Loucy (cell line): ENCODE data around the gene ACADVL.

Experiments
- H2AFZ ChIP-seq: fragments of 200-600 bp; sonication (generic); 2 replicates; pipeline ENCODE4 v1.6.0; 2016; ENCODE audit warnings: antibody characterized with exemption, mild to moderate bottlenecking, low read length, moderate library complexity
- H3F3A ChIP-seq: fragments of 200-600 bp; 2 replicates; pipeline ENCODE4 v1.6.0; 2016; ENCODE audit warnings: antibody characterized with exemption, low read depth, mild to moderate bottlenecking
- H3K27me3 ChIP-seq: fragments of 200-600 bp; sonication (generic); 2 replicates; pipeline ENCODE4 v1.6.1; 2014; ENCODE audit warnings: low read length, mild to moderate bottlenecking; ENCODE audit not compliant: insufficient read depth, poor library complexity, severe bottlenecking
- H3K36me3 ChIP-seq: fragments of 200-600 bp; sonication (generic); 2 replicates; pipeline ENCODE4 v1.6.1; 2016; ENCODE audit warnings: low read length; ENCODE audit not compliant: insufficient read depth
- H3K4me1 ChIP-seq: fragments of 200-600 bp; sonication (generic); 2 replicates; pipeline ENCODE4 v1.5.1; 2014; ENCODE audit warnings: low read length, mild to moderate bottlenecking; ENCODE audit not compliant: insufficient read depth, poor library complexity, severe bottlenecking
- H3K4me2 ChIP-seq: fragments of 200-600 bp; sonication (generic); 2 replicates; pipeline ENCODE4 v1.6.0; 2014; ENCODE audit warnings: antibody characterized with exemption, low read length, low read depth, mild to moderate bottlenecking; ENCODE audit not compliant: poor library complexity, severe bottlenecking
- H3K4me3 ChIP-seq: fragments of 200-600 bp; sonication (generic); 2 replicates; pipeline ENCODE4 v1.5.1; 2014; ENCODE audit warnings: low read length, mild to moderate bottlenecking, mixed read lengths; ENCODE audit not compliant: poor library complexity, severe bottlenecking
- H3K79me2 ChIP-seq: fragments of 200-600 bp; sonication (generic); 2 replicates; pipeline ENCODE4 v1.6.1; 2014; ENCODE audit warnings: low read length; ENCODE audit not compliant: insufficient read depth
- H3K9ac ChIP-seq: fragments of 200-600 bp; sonication (generic); 2 replicates; pipeline ENCODE4 v1.6.0; 2014; ENCODE audit warnings: mild to moderate bottlenecking, low read depth, low read length, moderate library complexity; ENCODE audit not compliant: poor library complexity, severe bottlenecking
- H3K9me2 ChIP-seq: fragments of 200-600 bp; sonication (generic); replicated peaks from 2 replicates; pipeline ENCODE4 v1.6.1; 2016; ENCODE audit warnings: low read depth, low read length, mixed read lengths
- H3K9me3 ChIP-seq: fragments of 200-600 bp; sonication (generic); 2 replicates; pipeline ENCODE4 v1.6.1; 2014; ENCODE audit warnings: mild to moderate bottlenecking, antibody characterized with exemption, low read length, low read depth; ENCODE audit not compliant: insufficient read depth
- H4K20me1 ChIP-seq: fragments of 200-600 bp; sonication (generic); 2 replicates; pipeline ENCODE4 v1.6.0; 2014; ENCODE audit warnings: antibody characterized with exemption, low read length, mild to moderate bottlenecking; ENCODE audit not compliant: insufficient read depth, poor library complexity, severe bottlenecking
- EZH2phosphoT487 ChIP-seq: fragments of 200-600 bp; IDR thresholded peaks from 2 replicates; pipeline ENCODE4 v1.6.1; 2018; ENCODE audit warnings: antibody characterized with exemption, mild to moderate bottlenecking, moderate library complexity, borderline replicate concordance
- TF ChIP-seq, protein P1 (sequence below): fragments of 200-600 bp; sonication (generic); conservative IDR thresholded peaks from 2 replicates; pipeline ENCODE4 v1.5.1; 2014; ENCODE audit warnings: mild to moderate bottlenecking, antibody characterized with exemption, low read length

The ACADVL gene

DNA sequence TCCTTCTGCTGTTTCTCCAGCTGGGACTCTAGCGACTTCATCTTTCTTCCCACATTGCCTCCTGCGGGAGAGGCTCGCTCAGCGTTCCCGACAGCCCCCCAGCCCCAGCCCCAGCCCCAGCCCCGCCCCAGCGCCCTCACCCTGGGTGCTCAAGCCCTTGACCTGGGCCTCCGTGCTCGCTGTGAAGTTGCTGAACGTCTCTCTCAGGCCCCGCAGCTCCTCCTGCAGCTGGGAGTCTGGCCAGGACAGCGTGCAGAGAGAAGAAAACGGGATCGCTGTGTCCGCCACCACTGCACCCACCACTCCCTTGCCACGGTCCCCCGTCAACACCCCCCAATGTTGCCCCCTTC, 42.9 kb upstream of the ACADVL start:
- peaks cover 12% of the 10 kb centered on the region for H3K4me1 ChIP-seq

GRCh38 chr17:7177191-7177953, 42.4 kb upstream of the ACADVL start:
- Histone ChIP-seq H3K9me3 (no peaks in the 10 kb centered on the region), H3K9ac (peak overlapping the region; percentile 67), H2AFZ (peak overlapping the region; percentile 96), H3K9me2 (no peaks in the 10 kb centered on the region), H3K4me3 (peak overlapping the region; percentile 78), H3K79me2 (no peaks in the 10 kb centered on the region), H4K20me1 (no peaks in the 10 kb centered on the region), H3F3A (no peaks in the 10 kb centered on the region), H3K4me1 (peaks cover 12% of the 10 kb centered on the region), H3K36me3 (no peaks in the 10 kb centered on the region), H3K27me3 (no peaks in the 10 kb centered on the region), H3K4me2 (peak overlapping the region; percentile 95)
- TF ChIP-seq, protein P1, sequence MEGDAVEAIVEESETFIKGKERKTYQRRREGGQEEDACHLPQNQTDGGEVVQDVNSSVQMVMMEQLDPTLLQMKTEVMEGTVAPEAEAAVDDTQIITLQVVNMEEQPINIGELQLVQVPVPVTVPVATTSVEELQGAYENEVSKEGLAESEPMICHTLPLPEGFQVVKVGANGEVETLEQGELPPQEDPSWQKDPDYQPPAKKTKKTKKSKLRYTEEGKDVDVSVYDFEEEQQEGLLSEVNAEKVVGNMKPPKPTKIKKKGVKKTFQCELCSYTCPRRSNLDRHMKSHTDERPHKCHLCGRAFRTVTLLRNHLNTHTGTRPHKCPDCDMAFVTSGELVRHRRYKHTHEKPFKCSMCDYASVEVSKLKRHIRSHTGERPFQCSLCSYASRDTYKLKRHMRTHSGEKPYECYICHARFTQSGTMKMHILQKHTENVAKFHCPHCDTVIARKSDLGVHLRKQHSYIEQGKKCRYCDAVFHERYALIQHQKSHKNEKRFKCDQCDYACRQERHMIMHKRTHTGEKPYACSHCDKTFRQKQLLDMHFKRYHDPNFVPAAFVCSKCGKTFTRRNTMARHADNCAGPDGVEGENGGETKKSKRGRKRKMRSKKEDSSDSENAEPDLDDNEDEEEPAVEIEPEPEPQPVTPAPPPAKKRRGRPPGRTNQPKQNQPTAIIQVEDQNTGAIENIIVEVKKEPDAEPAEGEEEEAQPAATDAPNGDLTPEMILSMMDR, result peak; percentile 80
- no peak for TF ChIP-seq EZH2phosphoT487

More for the DNA sequence above, 42.9 kb upstream of the ACADVL start:
- H3K27me3 ChIP-seq, result no peaks in the 10 kb centered on the region
- no peaks in the 10 kb centered on the region for H4K20me1 ChIP-seq
- H3K9me2 ChIP-seq, result no peaks in the 10 kb centered on the region
- TF ChIP-seq, protein P1, result no peak
- no peak for TF ChIP-seq EZH2phosphoT487
- H3K4me3 ChIP-seq, result no peak overlapping the region
- H3K9me3 ChIP-seq, result no peaks in the 10 kb centered on the region
- H3F3A ChIP-seq, result no peaks in the 10 kb centered on the region
- no peaks in the 10 kb centered on the region for H3K36me3 ChIP-seq
- no peaks in the 10 kb centered on the region for H3K79me2 ChIP-seq
- peak overlapping the region; percentile 96 for H2AFZ ChIP-seq
- H3K4me2 ChIP-seq, result peak overlapping the region; percentile 95
- H3K9ac ChIP-seq, result no peak overlapping the region

GRCh38 chr17:7177954-7178477, 41.7 kb upstream of the ACADVL start:
- H3K4me3 ChIP-seq, result peak overlapping the region; percentile 78

More at GRCh38 chr17:7177954-7178477, 41.7 kb upstream of the ACADVL start:
- Histone ChIP-seq H2AFZ (peak overlapping the region; percentile 96), H4K20me1 (no peaks in the 10 kb centered on the region), H3K4me2 (peak overlapping the region; percentile 95), H3K9me3 (no peaks in the 10 kb centered on the region), H3K9ac (peak overlapping the region; percentile 67), H3K4me1 (peaks cover 12% of the 10 kb centered on the region), H3K27me3 (no peaks in the 10 kb centered on the region), H3F3A (no peaks in the 10 kb centered on the region), H3K9me2 (no peaks in the 10 kb centered on the region), H3K79me2 (no peaks in the 10 kb centered on the region), H3K36me3 (no peaks in the 10 kb centered on the region)
- TF ChIP-seq EZH2phosphoT487, result no peak
- TF ChIP-seq, protein P1, result no peak
